Stimulated activated CD4-positive, alpha-beta T cell treated with anti-CD3 and anti-CD28 coated beads, Interleukin-1b, Interleukin-23, amount 100 ng/mL, for 4 hours (primary cell): ENCODE measurements around the gene GLCCI1.
"Not testable (repeated sequence)": the region's sequence is repeated elsewhere in the genome, so short reads cannot be mapped to it uniquely, and the experiment has no call there.

Source experiments
- DNase-seq, 2 donors: peaks; one replicate each; pipeline ENCODE4 v3.0.0-alpha.2; 2020; ENCODE audit warnings: low read depth in 2 of 2

Gene GLCCI1

DNA sequence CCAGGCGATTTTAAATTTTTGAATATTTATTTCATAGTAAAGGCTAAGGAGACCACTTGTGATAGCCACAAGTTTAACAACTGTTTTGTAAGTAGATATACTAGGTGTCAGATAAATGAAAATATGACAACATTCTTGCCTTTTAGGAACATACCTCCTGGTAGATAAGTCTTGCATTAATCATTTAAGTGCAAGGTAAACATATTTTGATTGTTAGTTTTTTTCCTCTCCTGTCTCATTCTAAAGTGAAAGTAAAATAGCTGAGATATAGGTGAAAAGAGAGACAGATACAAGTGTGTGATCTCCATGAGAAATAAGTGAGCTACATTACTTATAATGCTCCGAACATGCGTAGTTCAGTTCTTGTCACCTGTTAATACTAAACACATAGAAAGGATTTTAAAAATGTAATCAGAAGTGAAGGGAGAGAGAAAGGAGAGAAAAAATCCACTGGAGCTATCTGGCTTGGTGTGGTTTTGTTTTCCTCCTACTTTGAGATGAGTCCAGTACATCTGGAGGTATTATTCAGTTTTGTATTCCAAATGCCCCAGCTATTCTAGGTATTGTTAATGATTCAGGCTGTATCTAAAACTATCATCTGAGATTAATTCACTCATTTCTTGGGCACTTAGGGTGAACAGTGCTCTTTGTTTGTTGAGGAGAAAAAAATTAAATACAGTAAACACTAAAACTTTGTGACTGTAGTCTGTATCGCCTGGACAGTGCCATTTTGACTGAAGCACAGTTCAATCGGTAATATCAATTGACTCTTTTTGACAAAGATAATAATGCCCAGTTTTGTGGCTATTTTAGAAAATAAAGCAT lies 21.2 kb downstream of the GLCCI1 start:
- no peak for DNase-seq

GRCh38 chr7:7990441-7990761 lies 21.8 kb downstream of the GLCCI1 start:
- no peak for DNase-seq

DNA sequence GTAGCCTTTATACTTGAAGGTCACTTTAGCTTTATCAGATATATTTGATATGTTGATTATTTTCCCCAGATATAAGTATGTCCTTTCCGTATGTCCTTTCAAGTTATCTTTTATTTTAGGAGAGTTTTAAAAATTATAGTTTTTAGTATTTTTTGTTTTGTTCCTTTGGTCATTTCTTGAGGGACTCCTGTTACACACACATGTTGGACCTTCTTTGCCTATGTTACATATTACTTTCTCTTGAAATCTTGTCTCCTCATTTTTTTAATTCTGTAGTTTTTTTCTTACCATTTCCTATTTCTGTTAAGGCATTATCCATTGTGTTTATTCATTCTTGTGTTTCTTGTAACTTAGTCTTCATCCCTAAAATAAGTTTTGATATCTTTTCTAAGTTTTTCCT lies 23.9 kb downstream of the GLCCI1 start:
- no peak for DNase-seq

DNA sequence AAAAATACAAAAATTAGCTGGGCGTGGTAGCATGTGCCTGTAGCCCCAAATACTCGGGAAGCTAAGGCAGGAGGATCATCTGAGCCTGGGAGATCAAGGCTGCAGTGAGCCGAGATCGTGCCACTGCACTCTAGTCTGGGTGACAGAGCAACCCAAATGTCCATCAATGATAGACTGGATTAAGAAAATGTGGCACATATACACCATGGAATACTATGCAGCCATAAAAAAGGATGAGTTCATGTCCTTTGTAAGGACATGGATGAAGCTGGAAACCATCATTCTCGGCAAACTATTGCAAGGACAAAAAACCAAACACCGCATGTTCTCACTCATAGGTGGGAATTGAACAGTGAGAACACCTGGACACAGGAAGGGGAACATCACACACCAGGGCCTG lies 26.8 kb downstream of the GLCCI1 start:
- DNase-seq = not testable (repeated sequence)

- DNase-seq = no peak
These were observed 28.0 kb downstream of the GLCCI1 start for GRCh38 chr7:7996568-7996967.

DNA sequence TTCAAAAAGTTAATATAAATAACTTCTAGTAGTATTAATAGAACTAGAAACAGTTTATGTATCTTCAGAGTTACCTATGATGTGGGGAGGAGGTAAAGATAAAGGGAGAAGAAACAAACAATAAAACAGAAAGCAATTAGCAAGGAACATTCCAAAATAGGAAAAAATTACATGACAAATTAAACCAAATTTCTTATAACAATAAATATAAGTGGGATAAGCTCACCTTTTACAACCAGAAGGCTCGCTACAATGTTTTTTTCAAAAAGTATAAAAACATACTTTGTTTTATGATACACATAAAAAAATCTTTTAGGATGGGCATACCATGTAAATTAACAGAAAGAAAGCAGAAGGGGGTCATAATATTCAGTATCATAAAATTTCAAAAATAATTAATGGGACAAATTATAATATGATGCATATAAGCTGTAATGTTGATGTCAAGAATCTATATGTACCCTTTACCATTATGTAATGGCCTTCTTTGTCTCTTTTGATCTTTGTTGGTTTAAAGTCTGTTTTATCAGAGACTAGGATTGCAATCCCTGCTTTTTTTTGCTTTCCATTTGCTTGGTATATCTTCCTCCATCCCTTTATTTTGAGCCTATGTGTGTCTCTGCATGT lies 31.8 kb downstream of the GLCCI1 start:
- DNase-seq = no peak

DNA sequence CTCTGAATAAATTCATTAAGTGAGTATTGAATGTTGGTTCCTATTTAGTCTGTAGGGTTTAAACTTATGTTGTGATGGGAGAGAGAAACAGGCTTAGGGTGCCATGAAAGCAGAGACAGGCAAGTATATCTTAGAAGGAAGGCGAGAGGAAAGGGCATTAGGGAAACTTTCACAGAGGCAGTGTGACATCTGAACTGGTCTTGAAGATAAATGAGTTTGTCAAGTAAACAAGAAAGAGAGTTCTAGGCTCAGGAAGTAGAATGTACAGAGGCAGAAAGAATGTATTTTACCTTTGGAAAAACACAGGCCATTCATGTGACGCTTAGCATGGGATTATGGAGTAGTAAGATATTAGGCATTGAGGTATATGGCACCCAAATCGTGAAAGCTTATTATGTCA lies 34.5 kb downstream of the GLCCI1 start:
- DNase-seq = no peak

- no peak for DNase-seq
These were observed 36.7 kb downstream of the GLCCI1 start for GRCh38 chr7:8005279-8005678.

DNA sequence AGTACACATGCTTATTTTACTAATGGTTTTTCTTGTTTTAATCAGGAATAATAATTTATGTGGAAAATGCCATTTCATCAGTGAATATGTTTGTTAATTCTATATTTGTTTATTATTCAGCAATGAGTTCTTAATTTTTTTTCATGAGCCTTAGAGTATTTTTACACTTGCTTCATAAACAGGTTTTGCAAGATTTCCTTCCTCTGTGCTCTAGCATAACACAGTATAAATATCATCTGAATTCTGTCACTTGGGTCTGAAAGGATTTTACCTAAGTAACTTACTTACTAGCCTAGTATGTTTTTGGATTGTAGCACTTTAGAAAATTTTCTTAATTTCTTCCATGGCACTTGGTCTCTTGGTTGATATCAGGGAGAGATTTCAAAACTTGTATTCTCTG lies 45.8 kb downstream of the GLCCI1 start:
- DNase-seq = no peak

- no peak for DNase-seq
These were observed 46.6 kb downstream of the GLCCI1 start for GRCh38 chr7:8015100-8015745.

- no peak for DNase-seq
These were observed 47.1 kb downstream of the GLCCI1 start for GRCh38 chr7:8015746-8016120.

DNA sequence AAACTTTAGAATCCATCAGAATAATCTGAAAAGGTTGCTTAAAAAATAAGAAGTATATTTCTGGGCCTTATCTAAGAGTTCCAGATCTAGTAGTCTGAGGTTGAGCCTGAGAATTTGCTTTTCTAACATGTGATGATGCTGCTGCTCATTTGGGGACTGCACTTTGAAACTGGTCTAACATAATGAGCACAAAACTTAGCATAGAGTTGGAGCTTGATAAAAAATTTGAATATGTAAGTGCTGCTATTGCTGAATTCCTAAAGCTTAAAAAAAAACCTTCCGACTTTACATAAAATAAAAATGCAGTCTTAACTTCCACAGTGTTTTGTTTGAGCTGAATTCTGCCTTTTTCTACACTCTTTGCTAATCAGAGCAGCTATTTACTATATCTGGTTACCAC lies 48.8 kb downstream of the GLCCI1 start:
- no peak for DNase-seq

GRCh38 chr7:8018961-8019360 lies 50.4 kb downstream of the GLCCI1 start:
- no peak for DNase-seq

DNA sequence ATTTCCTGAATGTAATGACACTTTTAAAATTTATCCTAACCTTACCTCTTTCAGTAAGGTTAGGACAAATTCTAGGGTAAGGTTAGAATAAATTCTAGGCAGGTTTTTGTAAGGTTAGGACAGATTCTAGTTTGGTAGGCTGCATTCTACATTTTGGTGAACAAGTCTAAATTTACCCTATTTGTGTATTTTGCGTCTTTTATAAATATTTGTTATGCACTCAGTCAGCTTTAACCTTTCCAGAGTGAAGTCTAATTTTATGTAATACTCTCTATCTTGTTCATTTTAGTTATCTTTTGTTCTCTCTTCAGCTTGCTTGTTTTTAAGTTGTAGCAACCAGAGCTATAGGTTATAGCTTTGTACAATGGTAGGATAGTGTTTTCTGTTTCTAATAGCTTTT lies 54.0 kb downstream of the GLCCI1 start:
- DNase-seq = no peak

- DNase-seq = no peak
These were observed 66.6 kb downstream of the GLCCI1 start for GRCh38 chr7:8035192-8035591.

DNA sequence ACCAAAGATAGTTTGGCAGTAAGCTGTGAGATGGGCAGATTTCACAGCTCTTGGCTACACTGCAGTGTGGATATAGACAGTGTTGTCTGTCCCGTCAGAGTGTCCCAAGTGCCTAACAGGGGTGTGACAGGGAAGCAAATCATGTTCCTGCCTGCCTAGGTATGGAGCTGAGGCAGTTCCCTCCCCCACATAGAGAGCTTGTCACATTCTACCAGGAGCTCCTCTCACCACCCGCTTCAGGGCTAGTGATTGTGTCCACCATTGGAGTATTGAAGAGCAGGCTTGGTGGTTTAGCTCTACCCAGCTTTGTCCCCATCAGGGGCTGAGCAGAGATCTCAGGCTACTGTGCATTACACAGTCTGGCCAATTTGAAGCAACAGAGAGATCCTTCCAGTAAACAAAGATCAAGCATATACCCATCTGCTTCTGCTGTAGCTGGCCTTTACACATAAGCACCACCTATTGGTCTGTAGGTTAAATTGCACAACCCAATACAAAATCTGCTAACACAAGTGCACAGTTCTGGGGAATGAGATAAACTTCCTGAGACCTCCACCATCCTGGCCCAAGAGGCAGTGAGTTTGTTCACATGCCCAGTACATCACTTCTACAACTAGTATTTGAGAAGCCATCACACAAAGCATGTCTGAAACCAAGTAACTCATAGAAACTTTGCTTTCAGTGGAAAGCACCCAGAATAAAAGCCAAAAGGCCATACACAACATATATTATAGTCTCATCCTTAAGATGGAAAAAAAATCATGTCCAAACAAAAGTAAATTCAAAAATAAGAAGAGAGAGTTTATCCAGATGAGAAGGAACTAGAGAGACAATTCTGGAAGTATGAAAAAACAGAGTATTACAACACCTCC lies 67.3 kb downstream of the GLCCI1 start:
- DNase-seq = no peak

- no peak for DNase-seq
These were observed 68.6 kb downstream of the GLCCI1 start for GRCh38 chr7:8037151-8037550.

GRCh38 chr7:8040768-8041369 lies 72.3 kb downstream of the GLCCI1 start:
- DNase-seq = no peak

GRCh38 chr7:8042796-8043535 lies 74.4 kb downstream of the GLCCI1 start:
- DNase-seq = no peak

GRCh38 chr7:8044761-8045430 lies 76.3 kb downstream of the GLCCI1 start:
- DNase-seq = no peak

DNA sequence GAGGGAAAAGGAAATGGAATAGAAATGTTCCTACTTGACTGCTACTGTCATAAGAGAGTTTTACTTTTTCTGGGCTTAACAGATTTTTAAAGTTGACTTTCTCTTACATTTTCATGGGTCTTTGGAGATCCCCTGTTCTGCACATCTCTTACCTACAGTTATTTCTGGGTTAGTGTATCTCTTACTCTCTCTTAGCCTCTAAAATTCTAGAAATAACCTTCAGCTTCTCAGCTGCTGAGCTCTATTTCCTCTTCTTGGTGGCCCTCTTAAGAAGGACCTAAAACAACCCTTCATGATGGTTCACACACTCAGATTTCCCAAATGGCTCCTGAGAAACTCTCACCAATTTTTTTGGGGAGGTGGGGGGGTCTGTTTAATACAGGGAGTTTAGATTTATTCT lies 79.5 kb downstream of the GLCCI1 start:
- not testable (repeated sequence) for DNase-seq
